Measurements from ENCODE around the gene ZNF599. TPM values are rescaled to one million over a fixed set of nuclear protein-coding genes. Genes with fewer than 3 reads are reported as not detected.

ZNF599 gene
- total RNA-seq, 1 experiment from 2014 or later: not detected

- no peaks in the 10 kb centered on the region for H3F3A ChIP-seq (ENCODE audit: low read length, unreplicated experiment)
- ATAC-seq: no peak
- H2AFZ ChIP-seq (ENCODE audit: low read length): no peak overlapping the region
- H3K4me1 ChIP-seq (ENCODE audit: insufficient read depth, low read length): no peaks in the 10 kb centered on the region
- H3K9me2 ChIP-seq (replicated peaks; ENCODE audit: low read length): no peaks in the 10 kb centered on the region
- no peak overlapping the region for H3K4me2 ChIP-seq (ENCODE audit: low read length)
- H3K79me2 ChIP-seq (ENCODE audit: low read length): no peaks in the 10 kb centered on the region
- TF ChIP-seq EZH2 (IDR thresholded peaks at IDR 0.05; ENCODE audit: low read length, unreplicated experiment): no peak
- BruUV-seq (replicated peaks): no TSS peak
- CTCF ChIA-PET: no interaction called here
- H3K9ac ChIP-seq (ENCODE audit: low read length): no peak overlapping the region
- POLR2A ChIA-PET (ENCODE audit: unreplicated experiment): no interaction called here
- no peaks in the 10 kb centered on the region for H3K27me3 ChIP-seq (ENCODE audit: low read length)
- H3K36me3 ChIP-seq (ENCODE audit: low read depth, low read length): peaks cover 7% of the 10 kb centered on the region
- H4K20me1 ChIP-seq (ENCODE audit: low read length): no peaks in the 10 kb centered on the region
- DNase-seq: no peak
- H3K27ac ChIP-seq (ENCODE audit: low read length): no peak overlapping the region
- no peak overlapping the region for H3K4me3 ChIP-seq (ENCODE audit: low read length)
- intact Hi-C loops (cut with micrococcal nuclease): no loop called here
- peaks cover 9% of the 10 kb centered on the region; the same call in 1 of the 2 replicates for H3K9me3 ChIP-seq (ENCODE audit: low read length)
These were observed 27.9 kb downstream of the ZNF599 start for GRCh38 chr19:34744896-34745690.

GRCh38 chr19:34734537-34735103 lies 38.4 kb downstream of the ZNF599 start:
- H3K27ac ChIP-seq (ENCODE audit: low read length): peak overlapping the region; percentile 74
- ChIA-PET POLR2A (ENCODE audit: unreplicated experiment) (no interaction called here), CTCF (no interaction called here)
- H3K4me2 ChIP-seq (ENCODE audit: low read length): peak overlapping the region; percentile 95
- intact Hi-C loops (cut with micrococcal nuclease): no loop called here
- no peaks in the 10 kb centered on the region for H3K27me3 ChIP-seq (ENCODE audit: low read length)
- H4K20me1 ChIP-seq (ENCODE audit: low read length): no peaks in the 10 kb centered on the region
- peak overlapping the region; percentile 93 for H3K9ac ChIP-seq (ENCODE audit: low read length)
- H3K4me1 ChIP-seq (ENCODE audit: insufficient read depth, low read length): no peaks in the 10 kb centered on the region
- H3K36me3 ChIP-seq (ENCODE audit: low read depth, low read length): peaks cover 19% of the 10 kb centered on the region
- H3K9me2 ChIP-seq (replicated peaks; ENCODE audit: low read length): no peaks in the 10 kb centered on the region
- peaks cover 17% of the 10 kb centered on the region for H3K79me2 ChIP-seq (ENCODE audit: low read length)
- peak overlapping the region; percentile 88 for H3K4me3 ChIP-seq (ENCODE audit: low read length)
- TF ChIP-seq CTCF (conservative IDR thresholded peaks at IDR 0.05; ENCODE audit: low read depth, low read length): no peak
- no peak for TF ChIP-seq EZH2phosphoT487 (IDR thresholded peaks at IDR 0.05; ENCODE audit: borderline replicate concordance, low read length)
- no peak for TF ChIP-seq EZH2 (IDR thresholded peaks at IDR 0.05; ENCODE audit: low read length, unreplicated experiment)
- H3K9me3 ChIP-seq (ENCODE audit: low read length): no peaks in the 10 kb centered on the region; the same call in 1 of the 2 replicates
- ATAC-seq (no peak), DNase-seq (peak; percentile 66)
- peak overlapping the region; percentile 90 for H2AFZ ChIP-seq (ENCODE audit: low read length)
- H3F3A ChIP-seq (ENCODE audit: low read length, unreplicated experiment): no peaks in the 10 kb centered on the region
- TSS peak; percentile 61 for BruUV-seq (replicated peaks)

GRCh38 chr19:34733746-34734536 lies 39.1 kb downstream of the ZNF599 start, which contains the start of gene ZNF181:
ZNF181 (plus strand) TSS chr19:34734243; CDS start chr19:34735038, 795 bp downstream.
- ATAC-seq: peak; percentile 95
- peaks cover 17% of the 10 kb centered on the region for H3K79me2 ChIP-seq (ENCODE audit: low read length)
- intact Hi-C loops (cut with micrococcal nuclease): loop anchor here (2.0 kb wide), 1 partner anchor 57 kb away; the partner anchor contains the start of genes SCGB2B2 and ZNF302
- H3K4me3 ChIP-seq (ENCODE audit: low read length): peak within 1 kb of the TSS; percentile 88
- peaks cover 12% of the 10 kb centered on the region; the same call in 1 of the 2 replicates for H3K36me3 ChIP-seq (ENCODE audit: low read depth, low read length)
- H3K9me2 ChIP-seq (replicated peaks; ENCODE audit: low read length): no peaks in the 10 kb centered on the region
- no peak for TF ChIP-seq EZH2 (IDR thresholded peaks at IDR 0.05; ENCODE audit: low read length, unreplicated experiment)
- TF ChIP-seq CTCF (conservative IDR thresholded peaks at IDR 0.05; ENCODE audit: low read depth, low read length): no peak
- TF ChIP-seq EZH2phosphoT487 (IDR thresholded peaks at IDR 0.05; ENCODE audit: borderline replicate concordance, low read length): no peak
- no peaks in the 10 kb centered on the region for H3K4me1 ChIP-seq (ENCODE audit: insufficient read depth, low read length)
- ChIA-PET CTCF (no interaction called here), POLR2A (ENCODE audit: unreplicated experiment) (interaction anchor here (0.6 kb wide), 1 partner anchor 57 kb away, joined by 3 read pairs; the partner anchor contains the start of genes SCGB2B2 and ZNF302)
- no TSS peak for BruUV-seq (replicated peaks)
- H3K4me2 ChIP-seq (ENCODE audit: low read length): peak within 1 kb of the TSS; percentile 95
- H3K27ac ChIP-seq (ENCODE audit: low read length): peak within 1 kb of the TSS; percentile 74
- no peaks in the 10 kb centered on the region for H4K20me1 ChIP-seq (ENCODE audit: low read length)
- peak within 1 kb of the TSS; percentile 93 for H3K9ac ChIP-seq (ENCODE audit: low read length)
- DNase-seq: peak; percentile 79
- no peaks in the 10 kb centered on the region for H3F3A ChIP-seq (ENCODE audit: low read length, unreplicated experiment)
- no peaks in the 10 kb centered on the region for H3K9me3 ChIP-seq (ENCODE audit: low read length)
- no peaks in the 10 kb centered on the region for H3K27me3 ChIP-seq (ENCODE audit: low read length)
- peak within 1 kb of the TSS; percentile 90 for H2AFZ ChIP-seq (ENCODE audit: low read length)

Measured in PC-3 (cell line).